Esophagus squamous epithelium (tissue), 5 donors: ENCODE data around the gene NDUFV1. TPM values are rescaled to one million over a fixed set of nuclear protein-coding genes. Genes with fewer than 3 reads are reported as not detected.
"Not testable (repeated sequence)": the region's sequence is repeated elsewhere in the genome, so short reads cannot be mapped to it uniquely, and the experiment has no call there.

ENCODE experiments used
- DNase-seq: peaks from one replicate; lab custom pipeline; 2025; lab: John Stamatoyannopoulos, UW
- H3K27ac ChIP-seq, 4 donors: fragments of 200-600 bp; sonication (generic); one replicate each; pipeline ENCODE4 v1.5.1; 2016 to 2019; ENCODE audit warnings: mild to moderate bottlenecking in 1 of 4
- H3K27me3 ChIP-seq, 4 donors: fragments of 200-600 bp; sonication (generic); 1 replicate in 3 of 4; 2 replicates in 1 of 4; pipeline versions ENCODE4 v1.5.1 to v1.6.0; 2017 to 2021; ENCODE audit warnings: antibody characterized with exemption in 1 of 4
- H3K36me3 ChIP-seq, 3 donors: fragments of 200-600 bp; sonication (generic); one replicate each; pipeline ENCODE4 v1.5.1; 2016 to 2019
- H3K4me1 ChIP-seq, 3 donors: fragments of 200-600 bp; sonication (generic); one replicate each; pipeline ENCODE4 v1.5.1; 2017 to 2019
- H3K4me3 ChIP-seq, 4 donors: fragments of 200-600 bp; sonication (generic); 1 replicate in 3 of 4; 2 replicates in 1 of 4; pipeline ENCODE4 v1.5.1; 2016 to 2019; ENCODE audit warnings: mild to moderate bottlenecking in 2 of 4, moderate library complexity in 1 of 4
- H3K9me3 ChIP-seq, 3 donors: fragments of 200-600 bp; sonication (generic); one replicate each; pipeline ENCODE4 v1.5.1; 2016 to 2019
- CTCF ChIP-seq, 6 experiments: fragments of 450-650 bp in 4 of 6; fragments of 200-600 bp in 2 of 6; sonication (generic) in 2 of 6; IDR thresholded peaks; one replicate each; pipeline ENCODE4 v1.5.1; 2016 to 2019; ENCODE audit warnings: antibody characterized with exemption in 6 of 6, mild to moderate bottlenecking in 4 of 6, moderate library complexity in 4 of 6
- POLR2A ChIP-seq, 4 donors: fragments of 450-650 bp; IDR thresholded peaks; one replicate each; pipeline ENCODE4 v1.6.1; 2017; ENCODE audit warnings: antibody characterized with exemption in 4 of 4, mild to moderate bottlenecking in 4 of 4, moderate library complexity in 3 of 4
- WGBS, 2 donors: methylation state at CpG; one replicate each; pipeline ENCODE4 v1.1.5; 2018; 5-methylcytosine and 5-hydroxymethylcytosine counted together
- intact Hi-C: fragments of 100-400 bp; cut with DNase I; formaldehyde crosslinking; loops from one replicate; pipeline ENCODE4 v1.15.0; 2022
- total RNA-seq, 4 donors: library from RNA; depleted of rRNA; stranded (reverse); fragments of >200 nt; gene quantifications; one replicate each; pipeline ENCODE4 v1.1.0, GENCODE V29; 2016
- donor health status: DM: yes; HTN: yes; CAD: no.

Gene NDUFV1
- total RNA-seq, result 100 to 1,000 TPM; 206 to 260 (median 254) TPM

GRCh38 chr11:67606492-67607295, at the start of gene NDUFV1:
NDUFV1 (plus strand) TSS chr11:67606936; CDS start chr11:67607005, 69 bp downstream.
- peak within 1 kb of the TSS; percentile 89 to 99 (median 92) for H3K4me3 ChIP-seq
- DNase-seq, result peak; percentile 78
- peaks cover 13 to 42% (median 17%) of the 10 kb centered on the region in 3 donors for H3K4me1 ChIP-seq
- H3K27me3 ChIP-seq, result no peaks in the 10 kb centered on the region
- TF ChIP-seq POLR2A (IDR thresholded peaks at IDR 0.05) (peak in 3 of 4 donors; percentile 53 to 72 (median 62)), CTCF (IDR thresholded peaks at IDR 0.05) (peak; percentile 60 to 90 (median 78))
- intact Hi-C loops, result no loop called here
- H3K27ac ChIP-seq, result peak within 1 kb of the TSS; percentile 85 to 97 (median 94)
- no peaks in the 10 kb centered on the region for H3K9me3 ChIP-seq
- H3K36me3 ChIP-seq, result peaks cover 14 to 36% (median 25%) of the 10 kb centered on the region in 3 donors
- WGBS, 2 donors, result 0% methylated on average over 3 to 24 of the region's 69 CpGs

GRCh38 chr11:67558084-67558772, 48.5 kb upstream of the NDUFV1 start:
- Histone ChIP-seq H3K27ac (no peak overlapping the region), H3K27me3 (peaks cover 0 to 14% (median 0%) of the 10 kb centered on the region in 4 donors), H3K4me1 (peaks cover 0 to 23% (median under 1%) of the 10 kb centered on the region in 3 donors), H3K4me3 (peak overlapping the region in 1 of 4 donors; percentile 10), H3K36me3 (no peaks in the 10 kb centered on the region), H3K9me3 (no peaks in the 10 kb centered on the region)
- 33 to 38% methylated on average over 16 to 19 of the region's 19 CpGs for WGBS, 2 donors
- TF ChIP-seq POLR2A (IDR thresholded peaks at IDR 0.05) (no peak), CTCF (IDR thresholded peaks at IDR 0.05) (no peak)
- no peak for DNase-seq
- intact Hi-C loops, result no loop called here

GRCh38 chr11:67561971-67562619, 44.6 kb upstream of the NDUFV1 start:
- Histone ChIP-seq H3K27ac (peak overlapping the region in 1 of 4 donors; percentile 52), H3K4me1 (peaks cover 0 to 36% (median 11%) of the 10 kb centered on the region in 3 donors), H3K4me3 (no peak overlapping the region), H3K9me3 (no peaks in the 10 kb centered on the region), H3K36me3 (no peaks in the 10 kb centered on the region), H3K27me3 (peaks cover 0 to 22% (median 0%) of the 10 kb centered on the region in 4 donors)
- intact Hi-C loops, result no loop called here
- 52 to 53% methylated on average over 10 of the region's 10 CpGs for WGBS, 2 donors
- no peak for DNase-seq
- TF ChIP-seq POLR2A (IDR thresholded peaks at IDR 0.05), result no peak
- no peak for TF ChIP-seq CTCF (IDR thresholded peaks at IDR 0.05)

- Histone ChIP-seq H3K36me3 (no peaks in the 10 kb centered on the region), H3K4me1 (peaks cover 0 to 35% (median 11%) of the 10 kb centered on the region in 3 donors), H3K4me3 (no peak overlapping the region), H3K27me3 (peaks cover 0 to 21% (median 0%) of the 10 kb centered on the region in 4 donors), H3K27ac (peak overlapping the region in 1 of 4 donors; percentile 52), H3K9me3 (no peaks in the 10 kb centered on the region)
- TF ChIP-seq POLR2A (IDR thresholded peaks at IDR 0.05) (no peak), CTCF (IDR thresholded peaks at IDR 0.05) (no peak)
- no peak for DNase-seq
- WGBS, 2 donors, result 68 to 80% methylated on average over 10 of the region's 10 CpGs
- intact Hi-C loops, result no loop called here
Observed at GRCh38 chr11:67562963-67563704, 43.6 kb upstream of the NDUFV1 start.

GRCh38 chr11:67563705-67564114, 43.0 kb upstream of the NDUFV1 start:
- H3K9me3 ChIP-seq, DNase-seq, H3K36me3 ChIP-seq, intact Hi-C loops, H3K4me3 ChIP-seq, H3K27ac ChIP-seq: not testable (repeated sequence)
- peaks cover 0 to 15% (median 0%) of the 10 kb centered on the region in 4 donors for H3K27me3 ChIP-seq
- H3K4me1 ChIP-seq, result peaks cover 0 to 30% (median 11%) of the 10 kb centered on the region in 3 donors
- WGBS, 2 donors, result 24 to 52% methylated on average over 9 to 11 of the region's 11 CpGs
